HG03039 (cell line): ENCODE data around the gene INHA.
A peak's percentile ranks its signal among the peaks of the same experiment; 100 is the strongest.

Experiments used
- ATAC-seq: cut with Tn5 transposase; IDR thresholded peaks from one replicate; pipeline ENCODE4 v1.9.1; 2021; ENCODE audit warnings: mild to moderate bottlenecking, moderate library complexity; ENCODE audit not compliant: unreplicated experiment

The INHA gene, protein sequence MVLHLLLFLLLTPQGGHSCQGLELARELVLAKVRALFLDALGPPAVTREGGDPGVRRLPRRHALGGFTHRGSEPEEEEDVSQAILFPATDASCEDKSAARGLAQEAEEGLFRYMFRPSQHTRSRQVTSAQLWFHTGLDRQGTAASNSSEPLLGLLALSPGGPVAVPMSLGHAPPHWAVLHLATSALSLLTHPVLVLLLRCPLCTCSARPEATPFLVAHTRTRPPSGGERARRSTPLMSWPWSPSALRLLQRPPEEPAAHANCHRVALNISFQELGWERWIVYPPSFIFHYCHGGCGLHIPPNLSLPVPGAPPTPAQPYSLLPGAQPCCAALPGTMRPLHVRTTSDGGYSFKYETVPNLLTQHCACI

GRCh38 chr2:219572237-219573001 lies at the start of gene INHA:
Gene INHA (plus strand): TSS chr2:219572310. CDS start chr2:219572375, 65 bp downstream.
- no peak for ATAC-seq

DNA sequence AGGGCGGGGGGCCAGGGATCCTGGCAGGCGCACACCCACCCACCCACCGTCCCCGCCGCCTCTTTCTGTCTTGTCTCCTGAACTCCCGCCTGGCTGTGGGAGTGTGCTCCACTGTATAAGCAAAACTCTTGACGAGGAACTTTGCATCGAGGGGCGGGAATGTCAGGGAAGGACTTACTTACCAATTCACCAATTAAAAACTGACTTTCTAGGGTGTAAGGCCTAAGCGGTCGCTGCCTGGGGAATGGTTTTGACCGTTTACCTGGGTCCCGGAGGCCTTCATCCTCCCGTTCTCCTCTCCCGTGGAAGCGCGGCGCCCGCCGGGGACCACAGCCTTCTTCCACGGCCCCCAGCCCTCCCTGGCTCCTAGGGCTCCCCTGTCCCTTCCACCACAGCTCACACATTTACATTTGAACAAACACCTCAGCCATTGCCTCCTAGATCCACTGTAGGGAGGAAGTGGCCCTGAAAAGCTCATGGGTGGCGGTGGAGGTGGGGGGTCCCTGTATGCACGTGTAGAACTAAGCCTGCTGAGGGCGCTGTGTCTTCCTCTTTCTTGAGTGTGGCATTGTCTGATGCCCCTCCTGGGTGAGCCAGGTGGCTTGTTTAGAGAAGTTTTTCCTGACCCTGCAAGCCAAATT lies 49.0 kb upstream of the INHA start:
- no peak for ATAC-seq

- no peak for ATAC-seq
Observed at GRCh38 chr2:219524817-219525216, 47.3 kb upstream of the INHA start.

DNA sequence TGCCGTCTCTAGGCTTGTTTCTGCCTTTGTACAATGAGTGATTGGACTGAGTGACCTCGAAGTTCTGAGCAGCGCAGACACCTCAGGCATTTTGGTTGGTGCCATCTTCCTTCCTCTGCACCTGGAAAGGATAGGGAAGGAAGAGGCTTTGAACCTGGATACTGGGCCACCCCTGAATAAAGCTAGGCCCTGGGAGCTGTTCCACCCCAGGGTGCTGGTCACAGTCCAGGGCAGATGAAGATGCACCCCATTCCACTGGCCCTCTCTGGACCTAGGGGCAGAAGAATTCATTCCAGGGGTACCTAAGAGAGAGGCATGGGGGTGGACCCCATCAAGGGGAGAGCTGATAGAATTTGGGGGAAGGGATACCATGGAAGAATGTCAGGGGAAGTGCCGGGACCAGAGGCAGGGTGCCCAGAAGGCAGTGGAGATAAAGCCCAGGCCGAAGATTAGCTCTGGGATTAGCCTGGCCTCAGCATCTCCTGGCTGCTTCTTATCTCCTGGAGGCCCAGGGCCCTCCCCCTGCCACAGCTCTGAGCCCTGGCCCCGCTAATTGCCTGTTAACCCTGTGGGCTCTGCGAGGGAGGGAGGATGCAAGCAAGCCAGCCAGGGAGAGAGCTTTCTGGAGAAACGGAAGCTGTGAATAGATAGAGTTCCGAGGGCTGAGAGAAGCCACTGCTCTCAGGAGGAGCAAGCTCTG lies 46.4 kb upstream of the INHA start:
- ATAC-seq, result no peak

DNA sequence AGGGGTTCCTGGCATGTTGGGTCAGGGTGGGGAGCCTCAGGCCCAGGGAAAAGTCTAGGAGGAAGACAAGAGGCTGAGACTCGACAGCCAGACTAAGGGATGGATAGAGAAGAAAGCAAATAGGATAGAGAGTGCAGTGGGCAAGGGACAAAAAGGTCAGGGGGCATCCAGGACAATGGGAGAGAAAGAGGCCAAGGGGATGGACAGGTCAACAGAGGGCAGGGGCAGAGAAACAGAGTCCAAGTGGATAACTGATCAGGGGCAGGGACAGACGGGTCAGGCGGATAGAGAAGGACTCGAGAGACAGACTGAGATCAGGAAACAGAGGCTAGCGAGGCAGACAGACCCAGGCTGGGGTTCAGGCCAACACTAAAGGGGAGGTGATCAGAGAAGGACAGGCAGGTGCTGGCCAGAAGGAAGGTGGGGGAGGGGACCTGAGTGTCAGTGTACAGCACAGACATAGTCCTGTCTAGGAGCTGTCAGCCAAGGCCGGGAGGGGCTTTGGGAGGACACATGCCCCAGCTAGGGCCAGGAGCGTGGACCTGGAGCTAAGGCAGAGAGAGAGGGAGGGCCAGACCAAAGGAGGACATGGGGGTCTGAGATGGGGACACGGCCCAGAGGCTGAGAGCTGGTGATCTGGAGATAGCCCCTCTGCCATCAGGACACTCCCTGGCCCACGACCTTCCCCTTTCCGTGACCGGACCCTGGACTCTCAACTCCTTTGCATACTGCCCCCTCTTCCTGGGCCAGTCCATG lies 45.6 kb upstream of the INHA start:
- no peak for ATAC-seq

DNA sequence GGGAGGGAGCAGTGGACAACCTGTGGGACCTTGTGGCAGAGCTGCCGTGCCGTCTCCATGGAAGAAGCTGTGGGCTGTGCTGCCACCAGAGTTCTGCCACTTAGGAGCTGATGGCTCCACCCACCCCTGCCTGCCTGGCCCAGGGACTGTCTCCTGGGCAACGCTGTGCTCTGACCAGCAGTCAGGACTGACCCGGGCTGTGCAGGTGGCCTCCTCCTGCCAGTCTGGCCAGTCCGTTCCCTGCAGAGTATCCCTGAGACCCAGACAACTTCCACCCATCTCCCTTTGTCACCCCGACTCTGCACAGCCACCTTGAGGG lies 45.1 kb upstream of the INHA start:
- no peak for ATAC-seq

DNA sequence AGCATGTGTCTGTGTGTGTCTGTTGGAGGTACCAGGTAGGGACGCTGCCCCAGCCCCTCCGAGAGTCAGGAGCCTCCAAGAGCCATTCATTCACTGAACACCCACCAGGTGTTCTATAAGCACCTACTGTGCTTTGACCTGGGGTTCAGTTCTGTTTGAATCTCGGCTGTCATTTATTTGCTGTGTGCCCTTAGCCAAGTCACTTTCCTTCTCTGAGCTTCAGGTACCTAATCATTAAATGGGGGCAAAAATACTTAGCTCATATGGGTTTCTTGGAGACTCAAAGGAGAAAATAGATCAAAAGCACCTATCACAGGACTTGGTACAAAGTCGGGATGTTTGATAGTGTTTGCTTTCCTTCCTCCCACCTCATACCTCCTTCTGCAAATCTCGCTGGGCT lies 44.6 kb upstream of the INHA start:
- ATAC-seq, result no peak

GRCh38 chr2:219530048-219530963 lies 41.8 kb upstream of the INHA start:
- ATAC-seq, result peak; percentile 82

- ATAC-seq, result no peak
Observed at GRCh38 chr2:219531639-219532377, 40.3 kb upstream of the INHA start.

GRCh38 chr2:219532378-219532649 lies 39.8 kb upstream of the INHA start:
- ATAC-seq, result no peak

- ATAC-seq, result no peak
Observed at GRCh38 chr2:219533930-219534661, 38.0 kb upstream of the INHA start.

GRCh38 chr2:219536425-219536824 lies 35.7 kb upstream of the INHA start:
- no peak for ATAC-seq

GRCh38 chr2:219536967-219537366 lies 35.1 kb upstream of the INHA start:
- no peak for ATAC-seq

DNA sequence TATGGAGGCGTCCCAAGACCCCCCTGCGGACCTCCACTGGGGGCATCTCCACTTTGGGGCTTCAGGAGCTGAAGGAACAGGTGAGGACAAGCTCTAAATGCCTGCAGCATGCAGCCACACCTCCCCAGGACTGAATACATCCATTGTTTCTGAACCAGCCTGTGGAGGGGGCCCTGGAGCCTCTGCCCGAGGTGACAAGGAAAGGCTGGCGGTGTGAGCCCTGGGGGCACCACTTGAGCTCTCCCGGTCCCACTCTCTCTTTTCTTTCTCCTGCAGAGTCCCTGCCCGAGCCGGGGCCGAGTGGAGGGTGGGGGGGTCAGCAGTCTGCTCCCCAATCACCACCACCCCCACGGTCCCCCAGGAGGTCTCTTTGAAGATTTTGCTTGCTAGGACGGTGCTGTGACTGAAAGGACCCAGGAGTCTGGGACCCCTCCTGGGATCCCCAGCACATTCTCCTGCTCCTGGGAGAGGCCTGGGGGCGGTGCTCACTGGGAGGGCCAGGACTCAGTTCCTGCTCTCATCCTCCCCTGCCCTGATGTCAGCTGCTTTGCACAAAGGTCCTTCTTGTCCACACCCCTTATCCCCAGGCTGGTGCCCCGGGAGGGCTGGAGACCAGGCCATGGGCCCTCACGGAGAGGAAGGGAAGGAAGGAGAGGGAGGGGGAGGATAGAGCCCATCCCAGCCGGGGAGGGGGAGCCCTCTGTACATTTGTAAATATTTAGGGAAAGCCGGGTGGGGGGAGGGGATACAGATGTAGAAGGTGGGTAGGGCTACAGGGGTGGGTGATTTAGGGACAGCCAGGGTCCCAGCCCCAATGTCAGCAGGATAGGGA lies 34.2 kb upstream of the INHA start:
- no peak for ATAC-seq

GRCh38 chr2:219538504-219538951 lies 33.6 kb upstream of the INHA start:
- ATAC-seq, result no peak

DNA sequence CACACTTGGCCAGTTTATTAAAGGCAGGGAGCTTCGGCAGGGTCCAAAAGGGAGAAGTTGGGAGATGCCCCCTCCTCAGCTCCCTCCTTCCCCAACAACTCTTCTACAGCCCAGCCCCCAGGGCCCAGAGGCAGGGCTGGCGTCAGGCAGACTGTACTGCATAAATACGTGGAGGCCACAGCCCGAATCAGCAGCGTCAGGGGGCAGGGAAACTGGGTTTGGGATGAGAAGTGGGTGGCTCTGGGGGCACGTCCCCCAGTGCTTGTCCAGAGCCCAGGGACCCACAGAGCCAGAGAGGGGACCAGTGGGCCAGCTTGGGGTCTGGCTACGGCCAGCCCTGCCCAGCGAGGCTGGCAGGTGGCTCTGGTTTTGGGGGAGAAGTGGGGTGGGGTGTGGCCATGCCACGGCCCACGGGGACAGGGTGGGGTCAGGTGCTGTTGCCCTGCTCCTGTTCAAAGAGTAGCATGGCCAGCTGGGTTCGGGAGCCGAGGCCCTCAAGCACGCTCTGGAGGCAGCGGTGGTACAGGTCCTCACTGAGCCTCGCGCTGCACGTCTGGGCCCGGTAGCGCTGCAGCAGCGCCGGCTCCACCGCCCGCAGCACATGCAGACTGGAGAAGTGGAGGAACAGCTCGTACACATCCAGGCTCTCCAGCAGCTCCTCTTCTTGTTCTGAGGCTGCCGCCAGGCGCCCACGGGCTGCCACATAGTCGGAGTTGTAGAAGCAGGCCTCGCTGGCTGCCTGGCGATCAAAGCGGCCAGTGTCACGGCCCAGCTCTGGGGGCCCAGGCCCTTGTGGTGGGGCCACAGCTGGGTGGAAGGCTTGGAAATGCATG lies 32.9 kb upstream of the INHA start:
- ATAC-seq, result no peak
